NCI-H510A treated with DMSO at 0.1 percent for 48 hours (cell line): ENCODE results near the gene TMEM79.
A peak's percentile ranks its signal among the peaks of the same experiment; 100 is the strongest.
"Not testable (repeated sequence)": the region's sequence is repeated elsewhere in the genome, so short reads cannot be mapped to it uniquely, and the experiment has no call there.

ENCODE experiments used
- DNase-seq: peaks from one replicate; lab custom pipeline; 2025; lab: John Stamatoyannopoulos, UW

Gene TMEM79

DNA sequence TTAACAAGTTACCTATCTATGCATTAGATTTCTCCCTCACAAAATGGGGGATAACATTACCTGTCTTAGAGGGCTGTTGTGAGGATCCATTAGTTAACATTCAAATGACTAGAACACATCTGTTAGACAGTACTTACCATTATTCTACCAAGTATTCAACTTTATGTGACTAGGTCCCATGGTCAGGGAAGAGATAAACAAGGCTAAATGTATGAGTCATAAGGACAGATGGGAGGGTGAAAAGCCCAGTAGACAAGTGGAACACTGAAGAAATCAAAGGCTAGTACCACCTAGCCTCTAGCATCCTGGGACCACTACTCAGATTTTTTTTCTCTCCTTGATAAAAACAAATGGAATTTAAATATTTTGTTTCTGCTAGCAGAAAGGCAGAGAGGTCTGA lies 24.0 kb downstream of the TMEM79 start:
- no peak for DNase-seq

DNA sequence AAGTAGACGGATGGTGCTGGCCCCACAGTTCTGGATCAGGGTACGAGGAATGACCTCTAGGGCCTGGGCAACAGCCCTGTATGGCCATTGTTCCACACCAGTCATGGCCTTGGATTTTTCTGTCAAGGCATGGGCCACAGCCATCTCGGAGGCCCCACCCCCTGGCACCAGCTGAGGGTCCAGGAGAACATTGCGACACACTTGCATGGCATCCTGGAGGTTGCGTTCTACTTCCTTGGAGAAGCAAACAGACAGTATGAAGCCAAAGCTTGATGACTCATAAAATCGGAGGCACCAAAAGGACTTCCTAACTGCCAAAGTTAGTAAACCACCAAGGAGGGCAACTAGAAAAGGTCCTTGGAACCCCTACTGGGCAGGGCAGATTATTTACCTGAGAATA lies 26.8 kb downstream of the TMEM79 start:
- no peak for DNase-seq

DNA sequence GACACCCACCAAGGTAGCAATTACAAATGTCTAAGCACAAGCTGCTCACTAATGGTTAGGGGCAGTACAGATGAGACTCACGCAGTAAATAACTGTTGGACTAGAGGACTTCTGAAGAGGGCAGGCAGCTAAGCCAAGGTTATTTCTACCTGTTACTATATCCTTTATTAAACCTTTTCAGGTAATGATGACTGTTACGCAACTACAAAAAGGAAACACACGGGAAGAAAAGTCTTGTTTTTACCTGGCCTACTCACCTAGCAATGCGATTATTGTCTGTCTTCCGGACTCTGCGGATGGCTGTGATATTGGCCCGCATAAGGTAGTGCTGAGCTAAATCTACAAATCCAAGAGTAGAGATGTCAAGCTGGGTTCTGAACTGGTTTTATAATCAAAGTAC lies 32.8 kb downstream of the TMEM79 start:
- DNase-seq: no peak

DNA sequence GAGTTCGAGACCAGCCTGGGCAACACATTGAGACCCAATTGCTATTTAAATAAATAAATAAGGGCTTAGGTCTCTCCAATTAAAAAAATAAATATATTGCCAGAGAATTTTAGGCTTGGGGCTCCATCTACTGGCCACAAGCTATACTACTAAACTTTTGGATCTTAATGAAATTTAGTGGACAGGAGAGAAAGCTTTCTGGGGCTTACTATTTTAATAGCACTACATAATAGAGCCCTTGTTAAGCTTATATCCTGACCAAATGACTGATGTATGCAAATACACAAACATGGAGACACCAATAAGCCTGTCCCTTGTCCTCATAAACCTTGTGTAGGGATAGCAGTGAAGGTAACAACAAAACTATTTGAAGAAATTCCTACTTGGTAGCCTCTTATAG lies 35.5 kb downstream of the TMEM79 start:
- peak; percentile 27 for DNase-seq

DNA sequence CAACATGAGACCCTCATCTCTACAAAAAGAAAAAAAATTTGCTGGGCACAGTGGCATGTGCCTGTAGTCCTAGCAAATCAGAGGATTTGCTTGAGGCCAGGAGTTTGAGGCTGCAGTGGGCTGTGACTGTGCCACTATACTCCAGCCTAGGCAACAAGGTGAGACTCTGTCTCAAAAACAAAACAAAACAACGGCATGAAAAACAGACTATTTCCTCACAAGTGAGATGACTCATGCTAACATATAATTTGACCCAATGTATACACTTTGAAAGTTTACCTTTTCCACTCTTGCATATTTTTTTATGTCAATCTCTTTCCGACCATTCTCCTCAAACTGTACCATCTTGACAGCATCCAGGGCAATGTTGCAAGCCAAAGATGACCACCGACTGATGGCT lies 36.4 kb downstream of the TMEM79 start:
- no peak for DNase-seq

DNA sequence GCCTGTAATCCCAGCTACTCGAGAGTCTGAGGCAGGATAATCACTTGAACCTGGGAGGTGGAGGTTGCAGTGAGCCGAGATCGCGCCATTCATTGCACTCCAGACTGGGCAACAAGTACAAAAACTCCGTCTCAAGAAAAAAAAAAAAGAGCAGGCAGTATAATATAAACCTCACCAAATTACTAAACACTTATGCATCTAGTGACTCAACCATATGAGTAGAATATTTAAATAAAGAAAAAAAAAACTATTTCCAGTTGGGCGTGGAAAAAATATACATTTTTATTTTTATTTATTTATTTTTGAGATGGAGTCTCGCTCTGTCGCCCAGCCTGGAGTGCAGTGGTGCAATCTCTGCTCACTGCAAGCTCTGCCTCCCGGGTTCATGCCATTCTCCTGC lies 39.1 kb downstream of the TMEM79 start:
- DNase-seq: not testable (repeated sequence)

DNA sequence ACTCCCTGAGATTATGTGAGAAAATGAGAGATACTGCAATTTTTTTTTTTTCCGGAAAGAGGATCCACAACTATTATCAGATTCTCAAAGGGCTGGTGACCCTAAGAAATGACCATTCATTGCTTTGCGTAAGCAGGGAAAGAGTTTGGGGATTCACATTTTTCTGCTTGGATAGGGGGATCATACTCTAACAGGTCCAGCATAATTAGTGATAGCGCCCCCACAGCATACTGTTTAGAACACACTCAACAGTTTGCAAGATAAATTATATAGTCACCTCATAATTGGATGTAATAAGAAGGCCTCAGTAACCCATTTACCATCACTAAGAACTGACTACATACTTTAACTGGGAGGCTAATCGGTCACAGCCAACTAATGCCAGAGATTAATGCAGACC lies 52.1 kb downstream of the TMEM79 start:
- no peak for DNase-seq

DNA sequence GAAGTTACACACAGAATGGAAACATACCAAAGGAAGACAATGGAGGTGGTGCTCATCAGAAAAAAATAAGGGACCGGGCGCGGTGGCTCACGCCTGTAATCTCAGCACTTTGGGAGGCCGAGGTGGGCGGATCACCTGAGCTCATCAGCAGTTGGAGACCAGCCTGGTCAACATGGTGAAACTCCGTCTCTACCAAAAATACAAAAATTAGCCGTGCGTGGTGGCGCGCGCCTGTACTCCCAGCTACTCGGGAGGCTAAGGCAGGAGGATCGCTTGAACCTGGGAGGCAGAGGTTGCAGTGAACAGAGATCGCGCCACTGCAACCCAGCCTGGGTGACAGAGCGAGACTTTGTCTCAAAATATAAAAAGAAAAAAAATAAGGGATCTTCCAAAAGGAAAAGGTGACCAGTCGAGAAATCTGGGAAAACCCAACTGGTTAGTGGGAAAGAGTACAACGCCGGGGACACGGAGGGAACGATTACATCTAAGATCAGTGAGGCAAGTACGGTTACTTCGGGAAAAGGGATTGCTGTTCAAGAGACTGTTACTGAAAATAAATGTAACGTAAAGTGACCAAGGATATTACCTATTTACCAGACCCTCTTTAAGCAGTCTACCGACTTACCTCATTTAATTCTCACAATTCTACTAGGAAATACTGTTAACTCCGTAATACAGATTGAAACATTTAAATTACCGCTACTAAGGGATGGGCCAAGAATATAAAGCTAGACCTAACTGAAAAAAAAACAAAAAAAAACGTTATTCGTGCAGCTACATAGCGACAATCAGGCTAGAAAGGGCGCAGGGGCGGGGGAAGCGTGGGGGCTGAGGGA lies 53.1 kb downstream of the TMEM79 start:
- no peak for DNase-seq

DNA sequence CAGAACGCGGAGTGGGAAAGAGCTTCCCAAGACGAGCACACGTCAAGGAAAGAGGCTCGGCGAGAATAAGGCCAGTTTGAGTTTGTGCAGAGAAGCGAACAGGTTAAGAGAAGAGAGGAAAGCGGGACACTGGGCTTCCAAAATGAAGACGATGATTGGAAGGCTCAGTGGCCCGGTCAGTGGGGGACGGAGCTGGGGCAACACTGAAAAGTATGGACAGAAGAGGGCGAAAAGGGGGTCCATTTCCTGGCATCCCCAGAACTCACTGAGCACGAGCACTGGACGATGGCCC lies 53.7 kb downstream of the TMEM79 start:
- peak; percentile 62 for DNase-seq

DNA sequence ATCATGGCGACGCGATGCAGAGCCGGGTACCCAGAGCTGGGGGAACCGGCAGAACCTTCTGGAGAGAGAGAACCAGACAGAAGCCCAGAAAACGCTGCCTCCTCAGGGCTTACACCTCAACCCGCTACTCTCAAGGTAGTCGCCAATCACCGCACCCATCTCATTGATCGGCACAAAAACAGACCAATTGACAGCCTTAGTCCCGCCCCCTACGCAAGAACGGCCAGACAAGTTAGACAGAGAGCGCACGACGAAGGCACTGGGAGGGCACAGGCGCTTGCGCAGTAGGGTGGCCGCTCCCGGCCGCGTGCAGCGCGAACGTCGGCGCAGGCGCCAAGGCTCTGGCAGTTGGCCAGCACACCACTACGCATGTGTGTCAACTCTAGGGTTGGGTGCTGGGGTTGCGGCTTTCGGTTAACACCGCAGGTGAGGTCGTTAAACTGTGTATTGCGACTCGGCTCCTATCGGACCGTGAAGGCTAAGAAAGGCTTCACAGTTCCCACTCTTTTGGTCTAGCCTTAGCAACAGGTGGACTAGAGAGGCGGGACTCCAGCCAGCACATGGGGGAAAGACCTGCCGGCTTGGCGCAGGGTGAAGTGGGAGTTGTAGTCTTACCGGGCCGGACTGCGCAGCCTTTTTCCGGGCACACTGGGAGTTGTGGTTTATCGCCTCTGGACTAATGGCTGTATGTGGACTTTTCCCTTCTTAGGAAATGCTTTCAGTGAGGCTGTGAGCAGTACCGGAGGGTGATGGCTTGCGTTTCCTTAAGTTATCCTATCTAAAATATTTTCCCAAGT lies 54.3 kb downstream of the TMEM79 start, which contains the start of the genes CCT3 and TSACC:
TSS of gene CCT3 (minus strand) at position 113 of the 797 bp plus-strand sequence. CDS start at position 5, 108 bp downstream.
TSS of gene TSACC (plus strand) at position 347 of the 797 bp plus-strand sequence. CDS start 1,232 bp downstream, outside the sequence.
- DNase-seq: peak; percentile 100
